ENCODE data around the gene NXN.
A peak's percentile ranks its signal among the peaks of the same experiment; 100 is the strongest.

Gene NXN

GRCh38 chr17:901191-901950 is 78.2 kb downstream of the NXN start:
- Histone ChIP-seq H3K27me3 (ENCODE audit: control insufficient read depth, insufficient read depth, low read length) (no peaks in the 10 kb centered on the region), H3K27ac (ENCODE audit: low read depth, low read length) (peak overlapping the region; percentile 59; the same call in 1 of the 2 replicates), H3K9me3 (ENCODE audit: control insufficient read depth, insufficient read depth, low read depth, low read length) (no peaks in the 10 kb centered on the region), H3K4me1 (ENCODE audit: control insufficient read depth, insufficient read depth, low read length) (peaks cover 36% of the 10 kb centered on the region), H3K36me3 (ENCODE audit: control insufficient read depth, insufficient read depth, low read length) (peaks cover 3% of the 10 kb centered on the region), H3K4me3 (ENCODE audit: low read depth, low read length) (no peak overlapping the region), H3K9ac (ENCODE audit: low read length) (peak overlapping the region; percentile 53)

DNA sequence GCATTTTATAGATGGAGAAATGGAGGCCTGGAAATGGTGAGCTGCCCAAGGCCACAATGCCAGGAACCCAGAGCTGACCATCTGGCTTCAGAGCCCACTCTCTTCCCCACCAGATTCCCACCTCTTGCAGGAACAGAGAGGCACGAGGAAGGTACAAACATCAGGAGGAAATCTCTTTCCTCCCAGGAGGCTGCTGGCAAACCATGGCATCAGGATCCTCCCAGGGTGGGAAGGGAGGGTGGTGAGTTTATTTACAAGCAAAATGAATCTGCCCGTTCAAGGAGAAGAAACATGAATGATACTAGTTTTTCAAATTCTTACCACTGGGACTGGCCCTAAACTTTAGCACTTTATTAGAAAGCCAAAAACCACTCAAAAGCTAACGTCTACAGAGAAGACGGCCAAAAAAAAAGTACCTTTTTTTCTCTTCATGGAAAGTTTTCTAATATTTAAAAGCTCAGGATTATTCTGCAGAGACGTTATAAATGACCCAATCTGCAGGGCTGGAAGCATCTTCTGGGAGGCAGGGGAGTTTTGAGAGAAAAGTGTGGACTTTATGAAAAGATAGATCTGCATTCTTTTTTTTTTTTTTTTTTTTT is 79.1 kb downstream of the NXN start:
- H3K4me3 ChIP-seq (ENCODE audit: low read depth, low read length), result no peak overlapping the region
- no peaks in the 10 kb centered on the region for H3K9me3 ChIP-seq (ENCODE audit: control insufficient read depth, insufficient read depth, low read depth, low read length)
- H3K36me3 ChIP-seq (ENCODE audit: control insufficient read depth, insufficient read depth, low read length), result peaks cover 3% of the 10 kb centered on the region
- no peak overlapping the region for H3K9ac ChIP-seq (ENCODE audit: low read length)
- no peak overlapping the region for H3K27ac ChIP-seq (ENCODE audit: low read depth, low read length)
- peaks cover 36% of the 10 kb centered on the region for H3K4me1 ChIP-seq (ENCODE audit: control insufficient read depth, insufficient read depth, low read length)
- H3K27me3 ChIP-seq (ENCODE audit: control insufficient read depth, insufficient read depth, low read length), result no peaks in the 10 kb centered on the region

GRCh38 chr17:897970-898619 is 81.5 kb downstream of the NXN start:
- H3K4me3 ChIP-seq (ENCODE audit: low read depth, low read length), result no peak overlapping the region

GRCh38 chr17:896953-897661 is 82.5 kb downstream of the NXN start:
- H3K9ac ChIP-seq (ENCODE audit: low read length), result peak overlapping the region; percentile 19
- peaks cover 3% of the 10 kb centered on the region for H3K36me3 ChIP-seq (ENCODE audit: control insufficient read depth, insufficient read depth, low read length)
- no peak overlapping the region for H3K27ac ChIP-seq (ENCODE audit: low read depth, low read length)
- no peaks in the 10 kb centered on the region for H3K9me3 ChIP-seq (ENCODE audit: control insufficient read depth, insufficient read depth, low read depth, low read length)
- H3K4me3 ChIP-seq (ENCODE audit: low read depth, low read length), result no peak overlapping the region
- peaks cover 21% of the 10 kb centered on the region for H3K4me1 ChIP-seq (ENCODE audit: control insufficient read depth, insufficient read depth, low read length)
- no peaks in the 10 kb centered on the region for H3K27me3 ChIP-seq (ENCODE audit: control insufficient read depth, insufficient read depth, low read length)

More at GRCh38 chr17:897970-898619, 81.5 kb downstream of the NXN start:
- Histone ChIP-seq H3K36me3 (ENCODE audit: control insufficient read depth, insufficient read depth, low read length) (peaks cover 3% of the 10 kb centered on the region), H3K27ac (ENCODE audit: low read depth, low read length) (no peak overlapping the region), H3K9ac (ENCODE audit: low read length) (no peak overlapping the region), H3K9me3 (ENCODE audit: control insufficient read depth, insufficient read depth, low read depth, low read length) (no peaks in the 10 kb centered on the region), H3K27me3 (ENCODE audit: control insufficient read depth, insufficient read depth, low read length) (no peaks in the 10 kb centered on the region), H3K4me1 (ENCODE audit: control insufficient read depth, insufficient read depth, low read length) (peaks cover 29% of the 10 kb centered on the region)

GRCh38 chr17:896454-896853 is 83.1 kb downstream of the NXN start:
- H3K27ac ChIP-seq (ENCODE audit: low read depth, low read length), result no peak overlapping the region
- H3K27me3 ChIP-seq (ENCODE audit: control insufficient read depth, insufficient read depth, low read length), result no peaks in the 10 kb centered on the region
- H3K4me3 ChIP-seq (ENCODE audit: low read depth, low read length), result no peak overlapping the region
- H3K4me1 ChIP-seq (ENCODE audit: control insufficient read depth, insufficient read depth, low read length), result peaks cover 16% of the 10 kb centered on the region
- no peaks in the 10 kb centered on the region for H3K9me3 ChIP-seq (ENCODE audit: control insufficient read depth, insufficient read depth, low read depth, low read length)
- H3K9ac ChIP-seq (ENCODE audit: low read length), result no peak overlapping the region
- H3K36me3 ChIP-seq (ENCODE audit: control insufficient read depth, insufficient read depth, low read length), result peaks cover 3% of the 10 kb centered on the region

GRCh38 chr17:892958-893357 is 86.6 kb downstream of the NXN start:
- Histone ChIP-seq H3K4me1 (ENCODE audit: control insufficient read depth, insufficient read depth, low read length) (peaks cover 17% of the 10 kb centered on the region), H3K27me3 (ENCODE audit: control insufficient read depth, insufficient read depth, low read length) (no peaks in the 10 kb centered on the region), H3K9ac (ENCODE audit: low read length) (no peak overlapping the region), H3K36me3 (ENCODE audit: control insufficient read depth, insufficient read depth, low read length) (peaks cover 3% of the 10 kb centered on the region), H3K27ac (ENCODE audit: low read depth, low read length) (no peak overlapping the region), H3K4me3 (ENCODE audit: low read depth, low read length) (no peak overlapping the region), H3K9me3 (ENCODE audit: control insufficient read depth, insufficient read depth, low read depth, low read length) (no peaks in the 10 kb centered on the region)

DNA sequence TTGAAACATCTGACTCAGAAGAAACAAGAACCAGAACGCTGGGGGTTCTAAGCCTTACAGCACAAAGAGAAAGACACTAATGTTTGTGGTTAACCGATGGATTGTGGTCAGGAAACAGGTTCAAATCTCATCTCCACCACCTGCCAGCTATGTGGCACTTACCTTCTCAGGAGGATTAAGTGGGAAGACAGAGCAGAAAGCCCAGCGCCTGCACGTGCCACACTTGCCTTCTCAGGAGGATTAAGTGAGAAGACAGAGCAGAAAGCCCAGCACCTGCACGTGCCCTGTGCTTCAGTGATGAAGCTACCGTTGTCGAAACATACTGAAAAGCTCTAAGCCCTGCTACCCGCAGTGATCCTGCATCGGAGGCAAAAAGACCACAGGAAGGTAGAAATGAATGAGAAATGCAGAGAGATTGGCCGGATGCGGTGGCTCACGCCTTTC is 90.6 kb downstream of the NXN start:
- no peak overlapping the region for H3K4me3 ChIP-seq (ENCODE audit: low read depth, low read length)
- peaks cover 14% of the 10 kb centered on the region for H3K4me1 ChIP-seq (ENCODE audit: control insufficient read depth, insufficient read depth, low read length)
- H3K27ac ChIP-seq (ENCODE audit: low read depth, low read length), result no peak overlapping the region
- no peaks in the 10 kb centered on the region for H3K27me3 ChIP-seq (ENCODE audit: control insufficient read depth, insufficient read depth, low read length)
- no peaks in the 10 kb centered on the region for H3K9me3 ChIP-seq (ENCODE audit: control insufficient read depth, insufficient read depth, low read depth, low read length)
- H3K9ac ChIP-seq (ENCODE audit: low read length), result no peak overlapping the region
- H3K36me3 ChIP-seq (ENCODE audit: control insufficient read depth, insufficient read depth, low read length), result 0 out of 2 replicates have a peak, but pooled peaks cover 2% of the 10 kb centered on the region

DNA sequence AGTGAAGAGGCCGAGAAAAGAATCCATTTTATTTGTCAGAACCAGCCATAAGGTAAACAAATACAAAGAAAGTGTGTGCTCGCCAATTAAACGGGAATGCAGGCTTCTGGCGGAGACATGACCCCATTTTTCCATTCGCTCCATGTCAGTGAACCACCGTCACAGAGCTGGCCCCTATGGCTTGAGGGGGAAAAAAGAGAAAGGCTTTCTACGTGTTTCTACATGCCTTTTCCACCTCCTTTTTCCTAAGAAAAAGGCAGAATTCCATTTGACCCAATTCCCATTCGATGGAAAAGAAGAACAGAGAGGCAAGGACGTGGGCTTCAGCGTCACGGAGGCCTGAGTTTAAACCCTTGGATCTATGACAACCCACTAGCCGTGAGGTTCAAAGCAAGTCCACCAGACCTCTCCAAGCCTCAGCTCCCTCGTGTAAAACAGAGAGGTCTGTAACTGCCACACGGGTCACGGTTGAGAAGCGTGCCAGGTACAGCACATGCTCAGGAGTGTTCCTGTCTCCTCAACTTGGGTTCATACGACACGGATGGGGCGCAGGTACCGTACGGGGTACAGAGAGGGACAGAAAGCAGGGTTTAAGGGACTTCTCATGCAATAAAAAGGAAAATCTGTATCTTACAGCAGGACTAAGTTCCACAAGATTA is 91.9 kb downstream of the NXN start:
- H3K4me3 ChIP-seq (ENCODE audit: low read depth, low read length), result no peak overlapping the region
- H3K9ac ChIP-seq (ENCODE audit: low read length), result no peak overlapping the region
- no peaks in the 10 kb centered on the region for H3K9me3 ChIP-seq (ENCODE audit: control insufficient read depth, insufficient read depth, low read depth, low read length)
- H3K4me1 ChIP-seq (ENCODE audit: control insufficient read depth, insufficient read depth, low read length), result peaks cover 22% of the 10 kb centered on the region
- no peaks in the 10 kb centered on the region for H3K27me3 ChIP-seq (ENCODE audit: control insufficient read depth, insufficient read depth, low read length)
- peak overlapping the region; percentile 25; the same call in 1 of the 2 replicates for H3K27ac ChIP-seq (ENCODE audit: low read depth, low read length)
- H3K36me3 ChIP-seq (ENCODE audit: control insufficient read depth, insufficient read depth, low read length), result 0 out of 2 replicates have a peak, but pooled peaks cover 2% of the 10 kb centered on the region

- Histone ChIP-seq H3K27ac (ENCODE audit: low read depth, low read length) (no peak overlapping the region), H3K4me1 (ENCODE audit: control insufficient read depth, insufficient read depth, low read length) (peaks cover 28% of the 10 kb centered on the region), H3K9me3 (ENCODE audit: control insufficient read depth, insufficient read depth, low read depth, low read length) (no peaks in the 10 kb centered on the region), H3K27me3 (ENCODE audit: control insufficient read depth, insufficient read depth, low read length) (no peaks in the 10 kb centered on the region), H3K36me3 (ENCODE audit: control insufficient read depth, insufficient read depth, low read length) (0 out of 2 replicates have a peak, but pooled peaks cover 2% of the 10 kb centered on the region), H3K4me3 (ENCODE audit: low read depth, low read length) (no peak overlapping the region), H3K9ac (ENCODE audit: low read length) (no peak overlapping the region)
These were observed 93.5 kb downstream of the NXN start for GRCh38 chr17:885971-886571.

- no peaks in the 10 kb centered on the region for H3K9me3 ChIP-seq (ENCODE audit: control insufficient read depth, insufficient read depth, low read depth, low read length)
- H3K27ac ChIP-seq (ENCODE audit: low read depth, low read length), result no peak overlapping the region
- H3K36me3 ChIP-seq (ENCODE audit: control insufficient read depth, insufficient read depth, low read length), result 0 out of 2 replicates have a peak, but pooled peaks cover 2% of the 10 kb centered on the region
- H3K4me3 ChIP-seq (ENCODE audit: low read depth, low read length), result no peak overlapping the region
- peaks cover 34% of the 10 kb centered on the region for H3K4me1 ChIP-seq (ENCODE audit: control insufficient read depth, insufficient read depth, low read length)
- no peaks in the 10 kb centered on the region for H3K27me3 ChIP-seq (ENCODE audit: control insufficient read depth, insufficient read depth, low read length)
- no peak overlapping the region for H3K9ac ChIP-seq (ENCODE audit: low read length)
These were observed 96.0 kb downstream of the NXN start for GRCh38 chr17:883586-883962.

All from HUES6 (cell line).